ENCODE measurements around the gene PRPF8. TPM values are rescaled to one million over a fixed set of nuclear protein-coding genes. Genes with fewer than 3 reads are reported as not detected.

The PRPF8 gene
- polyA plus RNA-seq, 1 of the 3 experiments (the other 2 are of a cell fraction), result 149 TPM

- TF ChIP-seq ZBTB33 (IDR thresholded peaks at IDR 0.05; ENCODE audit: borderline replicate concordance, low read depth) (no peak), ELF1 (IDR thresholded peaks at IDR 0.05) (no peak), JUND (IDR thresholded peaks at IDR 0.05) (no peak; the same call in 1 of the 2 replicates), TCF12 (IDR thresholded peaks at IDR 0.05) (no peak), NRF1 (IDR thresholded peaks at IDR 0.05; ENCODE audit: low read depth, low read length) (no peak), SIN3A (IDR thresholded peaks at IDR 0.05; ENCODE audit: borderline replicate concordance, low read depth, low read length) (peak; percentile 76; the same call in 1 of the 2 replicates), FOXJ3 (CRISPR knock-in tag; IDR thresholded peaks at IDR 0.05) (no peak), EP300 (IDR thresholded peaks at IDR 0.05; ENCODE audit: borderline replicate concordance in 1 of 2, low read depth in 1 of 2, low read length in 1 of 2) (0 out of 4 replicates have a peak, but pooled peaks of 1 of the 2 experiments have one; percentile 21), MEF2A (IDR thresholded peaks at IDR 0.05; ENCODE audit: borderline replicate concordance, low read depth) (no peak), FOXM1 (IDR thresholded peaks at IDR 0.05; ENCODE audit: low read depth) (no peak), TEAD4 (IDR thresholded peaks at IDR 0.05; ENCODE audit: borderline replicate concordance, insufficient read depth) (no peak), RCOR1 (IDR thresholded peaks at IDR 0.05; ENCODE audit: low read length) (peak; percentile 24; the same call in 1 of the 2 replicates), YY1 (IDR thresholded peaks at IDR 0.05; ENCODE audit: low read depth) (no peak; the same call in 1 of the 2 replicates), RAD21 (IDR thresholded peaks at IDR 0.05; ENCODE audit: low read length) (no peak; the same call in 1 of the 2 replicates), EZH2phosphoT487 (IDR thresholded peaks at IDR 0.05; ENCODE audit: borderline replicate concordance, low read depth) (no peak), USF2 (IDR thresholded peaks at IDR 0.05; ENCODE audit: borderline replicate concordance, low read depth, low read length) (no peak), CTCF (IDR thresholded peaks at IDR 0.05) (no peak)
- TF ChIP-seq, protein P1, sequence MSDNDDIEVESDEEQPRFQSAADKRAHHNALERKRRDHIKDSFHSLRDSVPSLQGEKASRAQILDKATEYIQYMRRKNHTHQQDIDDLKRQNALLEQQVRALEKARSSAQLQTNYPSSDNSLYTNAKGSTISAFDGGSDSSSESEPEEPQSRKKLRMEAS (IDR thresholded peaks at IDR 0.05; ENCODE audit: low read depth), result 0 out of 2 replicates have a peak, but pooled peaks have one; percentile 36
- TF ChIP-seq, protein P2, sequence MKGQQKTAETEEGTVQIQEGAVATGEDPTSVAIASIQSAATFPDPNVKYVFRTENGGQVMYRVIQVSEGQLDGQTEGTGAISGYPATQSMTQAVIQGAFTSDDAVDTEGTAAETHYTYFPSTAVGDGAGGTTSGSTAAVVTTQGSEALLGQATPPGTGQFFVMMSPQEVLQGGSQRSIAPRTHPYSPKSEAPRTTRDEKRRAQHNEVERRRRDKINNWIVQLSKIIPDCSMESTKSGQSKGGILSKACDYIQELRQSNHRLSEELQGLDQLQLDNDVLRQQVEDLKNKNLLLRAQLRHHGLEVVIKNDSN (IDR thresholded peaks at IDR 0.05; ENCODE audit: borderline replicate concordance, low read depth), result peak; percentile 20; the same call in 1 of the 2 replicates
- TF ChIP-seq, protein P3, sequence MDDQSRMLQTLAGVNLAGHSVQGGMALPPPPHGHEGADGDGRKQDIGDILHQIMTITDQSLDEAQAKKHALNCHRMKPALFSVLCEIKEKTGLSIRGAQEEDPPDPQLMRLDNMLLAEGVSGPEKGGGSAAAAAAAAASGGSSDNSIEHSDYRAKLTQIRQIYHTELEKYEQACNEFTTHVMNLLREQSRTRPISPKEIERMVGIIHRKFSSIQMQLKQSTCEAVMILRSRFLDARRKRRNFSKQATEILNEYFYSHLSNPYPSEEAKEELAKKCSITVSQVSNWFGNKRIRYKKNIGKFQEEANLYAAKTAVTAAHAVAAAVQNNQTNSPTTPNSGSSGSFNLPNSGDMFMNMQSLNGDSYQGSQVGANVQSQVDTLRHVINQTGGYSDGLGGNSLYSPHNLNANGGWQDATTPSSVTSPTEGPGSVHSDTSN (IDR thresholded peaks at IDR 0.05), result no peak
Observed at GRCh38 chr17:1648963-1649843, 35.5 kb downstream of the PRPF8 start (continued).
